ENCODE measurements around the gene CAPN15. TPM values are rescaled to one million over a fixed set of nuclear protein-coding genes. Genes with fewer than 3 reads are reported as not detected.

The CAPN15 gene
- total RNA-seq, 4 donors from 2014 or later, result 59.9 to 86.4 (median 75.2) TPM

GRCh38 chr16:580141-580945, 52.8 kb downstream of the CAPN15 start:
- Histone ChIP-seq H3K4me3 (no peak overlapping the region), H3K36me3 (peaks cover 22% of the 10 kb centered on the region), H3K9me3 (no peaks in the 10 kb centered on the region), H3K27ac (no peak overlapping the region), H3K4me1 (peaks cover 16% of the 10 kb centered on the region), H3K27me3 (no peaks in the 10 kb centered on the region)
- WGBS, result 71% methylated on average over 9 of the region's 27 CpGs
- no peak for DNase-seq (ENCODE audit: low spot score in 2 of 2)
- TF ChIP-seq EP300 (IDR thresholded peaks at IDR 0.05), result no peak
- TF ChIP-seq POLR2AphosphoS5 (IDR thresholded peaks at IDR 0.05), result no peak
- no peak for TF ChIP-seq CTCF (IDR thresholded peaks at IDR 0.05)
- TF ChIP-seq POLR2A (IDR thresholded peaks at IDR 0.05), result no peak

GRCh38 chr16:580946-581498, 53.5 kb downstream of the CAPN15 start:
- no peak overlapping the region for H3K4me3 ChIP-seq
- TF ChIP-seq EP300 (IDR thresholded peaks at IDR 0.05) (no peak), CTCF (IDR thresholded peaks at IDR 0.05) (no peak), POLR2AphosphoS5 (IDR thresholded peaks at IDR 0.05) (no peak), POLR2A (IDR thresholded peaks at IDR 0.05) (no peak)
- H3K4me1 ChIP-seq, result peaks cover 16% of the 10 kb centered on the region
- no peak overlapping the region for H3K27ac ChIP-seq
- no peaks in the 10 kb centered on the region for H3K9me3 ChIP-seq
- peaks cover 16% of the 10 kb centered on the region for H3K36me3 ChIP-seq
- H3K27me3 ChIP-seq, result no peaks in the 10 kb centered on the region
- 95% methylated on average over 14 of the region's 19 CpGs for WGBS
- no peak for DNase-seq (ENCODE audit: low spot score in 2 of 2)

- Histone ChIP-seq H3K36me3 (peaks cover 15% of the 10 kb centered on the region), H3K9me3 (no peaks in the 10 kb centered on the region), H3K4me3 (no peak overlapping the region), H3K4me1 (peaks cover 24% of the 10 kb centered on the region), H3K27me3 (no peaks in the 10 kb centered on the region), H3K27ac (no peak overlapping the region)
- no peak for DNase-seq (ENCODE audit: low spot score in 2 of 2)
- TF ChIP-seq CTCF (IDR thresholded peaks at IDR 0.05), result no peak
- no peak for TF ChIP-seq EP300 (IDR thresholded peaks at IDR 0.05)
- no peak for TF ChIP-seq POLR2A (IDR thresholded peaks at IDR 0.05)
- TF ChIP-seq POLR2AphosphoS5 (IDR thresholded peaks at IDR 0.05), result no peak
- no CpG with 5 or more reads among the region's 18 CpGs for WGBS
Observed at GRCh38 chr16:582218-582613, 54.7 kb downstream of the CAPN15 start.

- 89% methylated on average over 7 of the region's 21 CpGs for WGBS
- TF ChIP-seq POLR2AphosphoS5 (IDR thresholded peaks at IDR 0.05), result no peak
- no peak for TF ChIP-seq EP300 (IDR thresholded peaks at IDR 0.05)
- TF ChIP-seq CTCF (IDR thresholded peaks at IDR 0.05), result no peak
- TF ChIP-seq POLR2A (IDR thresholded peaks at IDR 0.05), result no peak
- no peak overlapping the region for H3K4me3 ChIP-seq
- peaks cover 29% of the 10 kb centered on the region for H3K4me1 ChIP-seq
- H3K27me3 ChIP-seq, result no peaks in the 10 kb centered on the region
- no peak overlapping the region for H3K27ac ChIP-seq
- no peak for DNase-seq (ENCODE audit: low spot score in 2 of 2)
- no peaks in the 10 kb centered on the region for H3K9me3 ChIP-seq
- peaks cover 15% of the 10 kb centered on the region for H3K36me3 ChIP-seq
Observed at GRCh38 chr16:582614-583331, 55.3 kb downstream of the CAPN15 start.

GRCh38 chr16:583470-583814, 55.9 kb downstream of the CAPN15 start:
- no peaks in the 10 kb centered on the region for H3K27me3 ChIP-seq
- no peak overlapping the region for H3K4me3 ChIP-seq
- no peaks in the 10 kb centered on the region for H3K9me3 ChIP-seq
- no peak overlapping the region for H3K27ac ChIP-seq
- H3K4me1 ChIP-seq, result peaks cover 36% of the 10 kb centered on the region
- no peak for DNase-seq (ENCODE audit: low spot score in 2 of 2)
- no peak for TF ChIP-seq CTCF (IDR thresholded peaks at IDR 0.05)
- TF ChIP-seq EP300 (IDR thresholded peaks at IDR 0.05), result no peak
- no peak for TF ChIP-seq POLR2A (IDR thresholded peaks at IDR 0.05)
- TF ChIP-seq POLR2AphosphoS5 (IDR thresholded peaks at IDR 0.05), result no peak
- H3K36me3 ChIP-seq, result peaks cover 15% of the 10 kb centered on the region
- 38% methylated on average over 7 of the region's 16 CpGs for WGBS

Data from suprapubic skin (tissue), 4 donors.